PC-3 (cell line): Measurements from ENCODE around the gene TNFSF11.

Experiments
- EZH2 ChIP-seq: fragments of 300-600 bp; sonication (generic); IDR thresholded peaks from one replicate; pipeline ENCODE4 v1.6.1; 2017; ENCODE audit warnings: antibody characterized with exemption, mild to moderate bottlenecking, low read length; ENCODE audit not compliant: unreplicated experiment
- EZH2phosphoT487 ChIP-seq: fragments of 300-600 bp; sonication (generic); IDR thresholded peaks from 2 replicates; pipeline ENCODE4 v1.6.1; 2018; ENCODE audit warnings: mild to moderate bottlenecking, antibody characterized with exemption, low read length, borderline replicate concordance
- TF ChIP-seq, protein P1 (sequence below): fragments of 300-600 bp; sonication (generic); conservative IDR thresholded peaks from 2 replicates; pipeline ENCODE4 v1.5.1; 2017; ENCODE audit warnings: antibody characterized with exemption, low read depth, mild to moderate bottlenecking, low read length

DNA sequence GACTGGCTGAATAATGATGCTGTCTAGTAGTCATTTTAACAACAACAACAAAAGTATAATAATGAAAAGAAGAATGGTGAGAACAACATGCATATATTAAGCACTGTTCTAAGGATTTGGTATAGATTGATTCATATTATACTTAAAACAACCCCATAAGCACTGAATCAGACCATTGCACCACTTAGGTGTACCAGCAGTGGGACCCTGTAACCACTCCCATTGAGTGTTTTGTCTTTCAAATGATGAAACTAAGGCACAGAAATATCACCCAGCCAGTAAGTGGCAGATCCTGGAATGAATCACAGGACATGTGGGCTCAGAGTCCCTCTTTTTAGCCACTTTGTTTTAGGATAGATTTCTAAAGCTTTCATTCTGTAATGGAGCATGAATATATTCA is 14.9 kb upstream of the TNFSF11 start:
- TF ChIP-seq, protein P1, sequence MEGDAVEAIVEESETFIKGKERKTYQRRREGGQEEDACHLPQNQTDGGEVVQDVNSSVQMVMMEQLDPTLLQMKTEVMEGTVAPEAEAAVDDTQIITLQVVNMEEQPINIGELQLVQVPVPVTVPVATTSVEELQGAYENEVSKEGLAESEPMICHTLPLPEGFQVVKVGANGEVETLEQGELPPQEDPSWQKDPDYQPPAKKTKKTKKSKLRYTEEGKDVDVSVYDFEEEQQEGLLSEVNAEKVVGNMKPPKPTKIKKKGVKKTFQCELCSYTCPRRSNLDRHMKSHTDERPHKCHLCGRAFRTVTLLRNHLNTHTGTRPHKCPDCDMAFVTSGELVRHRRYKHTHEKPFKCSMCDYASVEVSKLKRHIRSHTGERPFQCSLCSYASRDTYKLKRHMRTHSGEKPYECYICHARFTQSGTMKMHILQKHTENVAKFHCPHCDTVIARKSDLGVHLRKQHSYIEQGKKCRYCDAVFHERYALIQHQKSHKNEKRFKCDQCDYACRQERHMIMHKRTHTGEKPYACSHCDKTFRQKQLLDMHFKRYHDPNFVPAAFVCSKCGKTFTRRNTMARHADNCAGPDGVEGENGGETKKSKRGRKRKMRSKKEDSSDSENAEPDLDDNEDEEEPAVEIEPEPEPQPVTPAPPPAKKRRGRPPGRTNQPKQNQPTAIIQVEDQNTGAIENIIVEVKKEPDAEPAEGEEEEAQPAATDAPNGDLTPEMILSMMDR, result no peak
- TF ChIP-seq EZH2 (no peak), EZH2phosphoT487 (no peak)
